Stimulated activated CD8-positive, alpha-beta memory T cell treated with anti-CD3 and anti-CD28 coated beads, Interleukin-15, amount 100 ng/mL, for 24 hours (primary cell): Measurements from ENCODE around the gene JARID2.

ENCODE experiments used
- DNase-seq: peaks from one replicate; pipeline ENCODE4 v3.0.0-alpha.2; 2020; ENCODE audit warnings: low read depth

The JARID2 gene

GRCh38 chr6:15441981-15442380 is 196.1 kb downstream of the JARID2 start:
- no peak for DNase-seq

GRCh38 chr6:15442467-15442866 is 196.6 kb downstream of the JARID2 start:
- DNase-seq = no peak

DNA sequence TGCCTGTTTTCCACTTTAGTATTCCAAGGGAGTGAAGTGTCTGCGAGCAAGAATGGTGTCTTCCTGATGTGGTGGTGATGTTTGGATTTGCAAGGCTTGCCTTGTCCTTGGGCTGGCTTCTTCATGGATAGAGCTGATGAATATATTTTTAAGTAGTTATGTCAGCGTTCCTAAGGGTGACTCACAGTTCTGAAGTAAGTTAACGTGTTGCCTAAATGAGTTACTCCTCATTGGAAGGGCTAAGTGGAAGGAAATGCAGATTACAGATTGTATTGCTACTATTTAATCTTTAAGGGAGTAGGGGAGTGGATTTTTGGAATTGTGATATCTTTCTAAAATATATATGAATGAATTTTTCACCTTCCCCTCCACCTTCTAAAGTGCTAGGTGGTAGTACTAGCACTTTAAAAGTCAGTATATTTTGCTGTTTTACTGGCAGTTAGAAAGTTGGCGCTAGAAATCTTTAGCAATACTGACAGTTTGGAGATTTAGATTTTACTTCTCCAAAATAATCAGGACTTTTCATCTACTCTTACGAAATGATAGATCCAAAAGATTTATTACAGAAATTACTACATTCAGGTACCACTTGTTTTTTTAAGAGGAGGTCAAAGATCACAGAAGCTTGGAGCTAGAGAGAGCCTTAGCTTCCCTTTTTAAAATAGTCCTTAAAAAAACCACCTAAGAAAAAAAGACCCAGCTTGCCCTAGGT is 197.4 kb downstream of the JARID2 start:
- DNase-seq = no peak

GRCh38 chr6:15444081-15444731 is 198.3 kb downstream of the JARID2 start:
- DNase-seq = no peak

GRCh38 chr6:15444881-15445280 is 199.0 kb downstream of the JARID2 start:
- DNase-seq = no peak

DNA sequence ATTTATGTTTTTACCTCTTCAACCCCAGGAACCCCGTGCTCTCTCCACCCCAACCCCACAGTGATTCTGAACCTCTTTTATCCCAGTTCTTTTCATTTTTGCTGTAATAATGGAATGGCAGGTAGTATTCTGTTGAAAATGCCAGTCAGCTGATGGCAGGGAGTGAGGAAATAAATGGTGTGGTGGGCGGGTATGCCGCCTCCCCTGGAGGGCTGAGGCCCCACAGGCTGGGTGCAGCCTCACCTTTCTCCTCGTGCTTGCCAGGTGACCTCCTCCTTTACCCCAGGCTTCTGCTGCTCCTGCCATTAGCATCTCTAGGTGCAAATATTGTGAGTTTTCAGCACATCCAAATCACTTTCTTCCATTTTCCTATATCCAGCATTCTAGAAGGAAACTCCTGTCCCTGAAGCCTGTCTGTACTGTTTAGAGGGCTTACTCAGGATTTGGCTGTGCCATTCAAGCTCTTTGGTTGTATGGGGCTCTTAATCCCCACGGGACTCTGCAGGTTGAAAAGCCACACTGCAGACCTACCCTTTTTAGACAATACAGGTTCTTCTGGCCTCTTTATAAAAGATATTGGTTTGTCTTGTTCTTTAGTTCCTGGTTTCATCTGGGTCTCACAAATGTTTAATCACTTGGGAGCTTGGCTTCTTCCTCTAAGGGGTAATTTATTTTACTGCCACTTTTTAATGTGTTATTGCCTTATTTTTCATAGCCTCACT is 201.8 kb downstream of the JARID2 start:
- DNase-seq = no peak

- DNase-seq = no peak
Measured at GRCh38 chr6:15449011-15449410, 203.1 kb downstream of the JARID2 start.

DNA sequence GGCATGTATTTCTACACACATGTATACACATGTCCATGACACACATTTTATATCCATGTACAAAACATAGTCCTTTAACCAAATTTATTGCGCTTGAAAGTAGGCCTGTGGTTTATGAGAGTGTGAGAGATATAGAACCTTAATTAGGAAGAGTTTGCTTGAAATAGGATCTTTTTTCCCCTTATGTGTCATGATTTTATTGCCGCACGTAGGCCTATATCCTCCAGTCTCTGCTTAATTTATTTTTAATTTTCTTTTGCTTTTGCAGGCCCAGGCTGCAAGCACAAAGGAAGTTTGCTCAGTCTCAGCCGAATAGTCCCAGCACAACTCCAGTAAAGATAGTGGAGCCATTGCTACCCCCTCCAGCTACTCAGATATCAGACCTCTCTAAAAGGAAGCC is 205.9 kb downstream of the JARID2 start:
- DNase-seq = no peak

- no peak for DNase-seq
Measured at GRCh38 chr6:15452182-15452941, 206.5 kb downstream of the JARID2 start.

DNA sequence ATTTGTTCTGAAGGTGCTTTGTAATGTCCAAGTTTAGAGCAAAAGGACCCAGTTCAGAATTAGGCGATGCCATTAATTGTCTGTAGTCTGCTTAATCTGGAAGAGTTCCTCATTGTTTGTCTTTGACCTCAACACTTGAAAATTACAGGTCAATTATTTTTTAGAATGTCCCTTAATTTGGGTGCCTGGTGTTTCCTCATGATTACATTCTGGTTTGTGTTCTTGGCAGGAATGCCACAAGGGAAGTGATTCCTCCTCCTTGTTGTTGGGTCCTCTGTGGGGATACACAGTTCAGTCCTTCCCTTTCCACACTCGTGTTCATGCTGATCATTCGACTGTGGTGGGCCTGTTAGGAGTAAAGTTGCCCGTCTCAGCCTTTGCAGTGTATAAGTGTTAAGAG is 207.3 kb downstream of the JARID2 start:
- DNase-seq = no peak

GRCh38 chr6:15453622-15454021 is 207.8 kb downstream of the JARID2 start:
- no peak for DNase-seq

GRCh38 chr6:15456422-15456821 is 210.6 kb downstream of the JARID2 start:
- DNase-seq = no peak

- DNase-seq = no peak
Measured at GRCh38 chr6:15457121-15457650, 211.3 kb downstream of the JARID2 start.

DNA sequence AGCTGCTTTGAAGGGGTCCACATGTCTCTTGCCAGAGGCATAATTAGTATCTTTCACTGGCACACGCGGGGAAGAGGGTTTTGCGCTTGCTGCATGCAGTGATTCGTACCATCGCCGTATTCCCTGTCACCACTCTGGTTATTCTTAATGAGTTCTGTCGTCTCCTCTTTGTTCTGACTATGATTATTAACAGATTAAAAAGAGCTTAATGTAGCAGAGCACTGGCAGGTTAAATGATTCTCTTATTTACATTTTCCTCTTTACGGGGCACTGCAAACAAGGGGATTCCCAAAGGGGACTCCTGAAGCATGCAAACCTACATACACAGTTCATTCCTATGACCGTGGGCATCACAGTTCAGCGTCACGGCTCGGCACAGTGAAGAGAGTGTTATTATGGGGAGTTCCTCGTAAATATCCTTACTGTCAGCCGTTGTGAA is 212.2 kb downstream of the JARID2 start:
- DNase-seq = no peak

DNA sequence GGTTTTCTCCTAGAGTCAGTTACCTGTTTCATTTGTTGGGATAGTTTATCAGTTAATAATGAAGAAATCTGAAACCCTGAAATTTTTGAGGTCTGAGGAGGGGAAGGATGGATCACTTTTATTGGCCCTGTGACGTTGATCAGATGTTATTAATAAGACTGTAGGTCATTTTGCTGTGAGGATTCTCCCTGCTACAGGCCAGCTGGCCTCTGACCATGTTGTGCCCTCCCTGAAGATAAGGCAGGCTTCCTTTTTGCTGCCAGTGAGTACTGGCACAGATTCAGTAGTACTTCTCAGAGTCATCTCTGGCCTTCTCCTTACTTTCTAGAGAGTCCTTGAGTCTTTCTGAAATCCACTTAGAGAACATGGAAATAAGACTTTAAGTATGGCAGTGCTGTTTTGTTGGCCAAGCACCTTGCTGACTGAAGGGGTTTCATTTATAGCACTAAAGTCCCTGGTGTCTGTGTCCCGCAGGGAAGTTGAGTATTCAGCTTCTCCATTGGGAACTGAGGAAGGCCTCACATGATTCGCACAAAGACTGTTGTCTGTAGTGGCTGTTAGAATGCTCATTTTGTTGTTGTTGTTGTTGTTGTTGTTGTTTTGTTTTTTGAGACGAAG is 214.3 kb downstream of the JARID2 start:
- no peak for DNase-seq

GRCh38 chr6:15461127-15461944 is 215.5 kb downstream of the JARID2 start:
- DNase-seq = no peak

DNA sequence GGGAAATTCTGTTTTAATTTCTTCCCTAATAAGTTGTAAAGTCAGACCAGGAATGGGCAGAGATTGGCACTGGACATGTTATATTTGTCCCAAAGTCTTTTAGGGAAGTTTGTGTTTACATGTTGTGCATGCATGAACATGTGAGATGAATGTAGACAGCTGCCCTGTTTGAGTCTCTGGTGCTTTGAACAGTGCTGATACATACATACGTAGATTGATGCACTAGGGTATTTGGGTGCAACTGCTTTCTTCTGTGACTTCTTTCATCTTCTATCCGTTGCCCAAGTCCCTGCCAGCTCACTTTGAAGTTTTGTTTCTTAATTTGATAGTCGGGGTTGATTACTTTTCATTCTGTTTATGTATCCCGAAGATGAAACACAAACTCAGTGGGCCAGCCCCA is 216.4 kb downstream of the JARID2 start:
- DNase-seq = no peak

DNA sequence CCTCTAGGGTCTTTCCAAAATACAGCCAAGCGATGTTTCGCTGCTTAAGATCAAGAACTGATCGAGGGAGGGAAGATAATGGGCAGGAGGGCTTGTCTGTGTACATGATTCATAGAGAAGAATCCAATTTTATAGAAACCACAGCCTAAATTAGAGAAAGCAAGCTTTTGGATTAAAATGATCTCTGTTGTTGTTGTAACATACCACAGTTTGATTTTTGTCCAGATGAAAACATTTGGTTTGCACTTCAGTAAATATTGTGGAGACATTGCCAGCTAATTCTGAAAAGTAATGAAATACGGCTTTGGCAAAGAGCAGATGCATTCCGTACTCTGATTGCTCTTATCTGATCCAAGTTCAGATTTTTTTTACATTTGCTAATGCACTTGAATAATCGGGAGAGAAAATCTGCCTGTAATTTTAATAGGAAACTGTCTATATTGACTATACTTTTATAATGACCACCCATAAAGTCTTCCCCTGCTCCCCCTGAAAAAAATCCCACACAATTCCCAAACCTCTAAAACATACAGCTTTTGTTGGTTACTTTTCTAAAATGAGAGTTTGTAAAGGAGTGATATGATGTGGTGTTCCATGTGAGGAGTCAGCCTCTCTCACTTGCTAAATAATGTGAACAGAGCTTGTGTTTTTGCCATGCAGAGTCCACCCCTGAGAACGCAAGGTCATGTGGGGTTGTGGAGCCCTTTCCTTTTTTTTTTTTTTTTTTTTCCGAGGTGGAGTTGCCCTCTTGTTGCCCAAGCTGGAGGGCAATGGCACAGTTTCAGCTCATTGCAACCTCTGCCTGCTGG is 217.1 kb downstream of the JARID2 start:
- no peak for DNase-seq

DNA sequence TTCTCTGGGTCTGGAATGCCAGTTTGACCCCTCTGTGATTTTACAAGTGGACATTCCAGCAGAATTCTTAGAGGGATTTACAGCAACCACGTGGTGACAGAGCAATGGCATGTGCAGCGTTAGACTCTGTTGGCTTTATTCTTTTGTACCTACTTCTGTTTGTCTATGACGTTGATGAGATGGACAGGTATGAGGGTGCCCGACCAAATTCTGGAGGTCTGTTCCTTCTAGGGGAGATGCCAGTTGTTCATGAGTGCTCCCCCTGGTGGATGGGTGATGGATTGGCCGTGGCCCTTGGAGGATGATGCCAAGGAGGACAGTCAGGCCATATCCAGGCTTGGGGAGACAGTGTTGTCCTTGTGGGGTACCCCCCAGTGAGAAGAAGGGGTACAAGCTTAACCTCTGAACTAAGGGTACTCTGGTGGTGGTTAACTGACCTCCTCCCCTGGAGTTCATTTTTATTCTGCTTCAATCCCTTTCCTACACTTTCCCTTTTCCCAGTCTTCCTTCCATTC is 218.4 kb downstream of the JARID2 start:
- no peak for DNase-seq

GRCh38 chr6:15465212-15465611 is 219.3 kb downstream of the JARID2 start:
- no peak for DNase-seq
